Ovary (tissue), 9 donors: Measurements from ENCODE around the gene CFDP1. TPM values are rescaled to one million over a fixed set of nuclear protein-coding genes. Genes with fewer than 3 reads are reported as not detected.

Experiments used
- DNase-seq, 5 donors: peaks; one replicate each; pipeline ENCODE4 v3.0.0-alpha.2; 2019 to 2020
- H3K27ac ChIP-seq, 2 donors: fragments of 200-600 bp; one replicate each; pipeline versions ENCODE4 v1.5.1 to v1.8.0; 2019 to 2022
- H3K27me3 ChIP-seq: fragments of 200-600 bp; one replicate; pipeline ENCODE4 v1.8.0; 2022
- H3K36me3 ChIP-seq: fragments of 200-600 bp; sonication (generic); one replicate; pipeline ENCODE4 v1.5.1; 2019
- H3K4me1 ChIP-seq: one replicate; pipeline ENCODE4 v1.8.1; 2013; ENCODE audit warnings: mild to moderate bottlenecking, moderate library complexity; ENCODE audit not compliant: insufficient read depth
- H3K4me3 ChIP-seq: fragments of 200-600 bp; sonication (generic); one replicate; pipeline ENCODE4 v1.5.1; 2017
- H3K9me3 ChIP-seq, 2 donors: fragments of 200-600 bp in 1 of 2; sonication (generic) in 1 of 2; one replicate each; pipeline versions ENCODE4 v1.5.1 to v1.8.1; 2013 to 2019; ENCODE audit warnings: mild to moderate bottlenecking in 1 of 2, moderate library complexity in 1 of 2
- CTCF ChIP-seq, 3 donors: fragments of 450-650 bp in 2 of 3; fragments of 200-600 bp in 1 of 3; IDR thresholded peaks; one replicate each; pipeline versions ENCODE4 v1.5.1 to v1.8.0; 2016 to 2022; ENCODE audit warnings: antibody characterized with exemption in 3 of 3, mild to moderate bottlenecking in 1 of 3
- EP300 ChIP-seq: sonication (generic); formaldehyde crosslinking; IDR thresholded peaks from one replicate; pipeline ENCODE4 v1.6.1; 2017; ENCODE audit warnings: antibody characterized with exemption
- POLR2A ChIP-seq: fragments of 450-650 bp; IDR thresholded peaks from one replicate; pipeline ENCODE4 v1.6.1; 2017; ENCODE audit warnings: antibody characterized with exemption, mild to moderate bottlenecking, moderate library complexity
- WGBS, 3 donors: extraction: QIAGEN DNeasy Blood & Tissue Kit in 1 of 3; methylation state at CpG; one replicate each; pipeline versions ENCODE4 v1.1.5 to v1.1.7; 2013 to 2017; 5-methylcytosine and 5-hydroxymethylcytosine counted together
- intact Hi-C, 4 donors: fragments of 100-400 bp; cut with DNase I; formaldehyde crosslinking; loops; one replicate each; pipeline versions ENCODE4 v1.11.0 to v1.15.1; 2022 to 2023
- polyA plus RNA-seq, 2 donors: library from polyadenylated mRNA; stranded (reverse); fragments of 200-250 nt in 1 of 2; fragments of 350-450 nt in 1 of 2; fragmentation: Illumina TruSeq in 1 of 2; extraction: RNeasy Lipid Tissue Mini Kit (QIAGEN cat#74804) in 1 of 2; gene quantifications; one replicate each; pipeline ENCODE4 v1.2.3, GENCODE V29; 2013 to 2014
- total RNA-seq, 7 donors: library from RNA; depleted of rRNA in 2 of 7; stranded (reverse); fragments of >200 nt in 2 of 7; fragmentation: NEBNext Ultra II Directional in 3 of 7; extraction: Animal tissue kit (Norgen Biotek cat#: 25700) in 3 of 7; gene quantifications; one replicate each; pipeline versions ENCODE4 v1.1.0 to v1.2.4, GENCODE V29; 2016 to 2023
- donor health status: DM: no; HTN: no; CAD: no; lungs with moderate emphysema.
- donor health status: DM: no; HTN: no; CAD: no.
- donor health status: Bipolar disorder and iron deficiency.
- donor health status: DM: yes; HTN: yes; CAD: no.
- donor health status: DM: no; HTN: no; CAD: no.
- donor health status: DM: yes; HTN: yes; CAD: no.

Gene CFDP1
- total and polyA plus RNA-seq, 9 donors, result 67.0 to 173 (median 73.0) TPM

- Histone ChIP-seq H3K27me3 (no peaks in the 10 kb centered on the region), H3K4me3 (no peak overlapping the region)
- 71 to 88% (median 88%) methylated on average over 2 of the region's 2 CpGs for WGBS, 3 donors
Observed at GRCh38 chr16:75333721-75334163, 99.6 kb downstream of the CFDP1 start.

GRCh38 chr16:75329943-75330342 lies 103.4 kb downstream of the CFDP1 start:
- Histone ChIP-seq H3K4me3 (no peak overlapping the region), H3K27me3 (no peaks in the 10 kb centered on the region), H3K4me1 (peaks cover 3% of the 10 kb centered on the region), H3K36me3 (no peaks in the 10 kb centered on the region), H3K9me3 (no peaks in the 10 kb centered on the region), H3K27ac (no peak overlapping the region)
- DNase-seq, result no peak
- intact Hi-C loops, result no loop called here
- TF ChIP-seq CTCF (IDR thresholded peaks at IDR 0.05) (no peak), EP300 (no peak), POLR2A (no peak)
- 20 to 49% (median 39%) methylated on average over 4 of the region's 4 CpGs for WGBS, 3 donors

More at GRCh38 chr16:75333721-75334163, 99.6 kb downstream of the CFDP1 start:
- Histone ChIP-seq H3K9me3 (no peaks in the 10 kb centered on the region), H3K4me1 (no peaks in the 10 kb centered on the region), H3K27ac (no peak overlapping the region), H3K36me3 (no peaks in the 10 kb centered on the region)
- intact Hi-C loops, result no loop called here
- no peak for TF ChIP-seq CTCF (IDR thresholded peaks at IDR 0.05)
- TF ChIP-seq EP300, result no peak
- TF ChIP-seq POLR2A, result no peak
- DNase-seq, result no peak

GRCh38 chr16:75326333-75326732 lies 107.0 kb downstream of the CFDP1 start:
- TF ChIP-seq POLR2A (no peak), EP300 (no peak), CTCF (IDR thresholded peaks at IDR 0.05) (no peak)
- peaks cover 3% of the 10 kb centered on the region for H3K4me1 ChIP-seq
- no peak for DNase-seq
- H3K9me3 ChIP-seq, result no peaks in the 10 kb centered on the region
- 82 to 89% (median 85%) methylated on average over 5 of the region's 5 CpGs for WGBS, 3 donors
- H3K4me3 ChIP-seq, result no peak overlapping the region
- H3K27me3 ChIP-seq, result no peaks in the 10 kb centered on the region
- intact Hi-C loops, result no loop called here
- no peaks in the 10 kb centered on the region for H3K36me3 ChIP-seq
- no peak overlapping the region for H3K27ac ChIP-seq

- intact Hi-C loops, result no loop called here
- H3K4me3 ChIP-seq, result no peak overlapping the region
- WGBS, 3 donors, result 41 to 63% (median 62%) methylated on average over 3 of the region's 3 CpGs
Observed at GRCh38 chr16:75323933-75324332, 109.4 kb downstream of the CFDP1 start.

More at GRCh38 chr16:75323933-75324332, 109.4 kb downstream of the CFDP1 start:
- H3K27ac ChIP-seq, result no peak overlapping the region
- H3K4me1 ChIP-seq, result peaks cover 13% of the 10 kb centered on the region
- H3K27me3 ChIP-seq, result no peaks in the 10 kb centered on the region
- no peaks in the 10 kb centered on the region for H3K9me3 ChIP-seq
- H3K36me3 ChIP-seq, result no peaks in the 10 kb centered on the region
- no peak for TF ChIP-seq CTCF (IDR thresholded peaks at IDR 0.05)
- no peak for TF ChIP-seq EP300
- TF ChIP-seq POLR2A, result no peak
- DNase-seq, result no peak
